ENCODE measurements around the gene ACER3.
"Not testable (repeated sequence)": the region's sequence is repeated elsewhere in the genome, so short reads cannot be mapped to it uniquely, and the experiment has no call there.

The ACER3 gene

GRCh38 chr11:77003963-77004362, 143.2 kb downstream of the ACER3 start:
- no peak for DNase-seq

- DNase-seq = no peak
Measured at GRCh38 chr11:77009533-77010160, 148.9 kb downstream of the ACER3 start.

GRCh38 chr11:77014669-77015068, 154.0 kb downstream of the ACER3 start:
- no peak for DNase-seq

GRCh38 chr11:77018396-77018924, 157.7 kb downstream of the ACER3 start:
- DNase-seq = not testable (repeated sequence)

- no peak for DNase-seq
Measured at GRCh38 chr11:77019976-77020595, 159.4 kb downstream of the ACER3 start.

GRCh38 chr11:77020734-77021133, 160.0 kb downstream of the ACER3 start:
- no peak for DNase-seq

GRCh38 chr11:77024745-77025144, 164.0 kb downstream of the ACER3 start:
- DNase-seq = no peak

GRCh38 chr11:77026221-77026620, 165.5 kb downstream of the ACER3 start:
- DNase-seq = no peak

- DNase-seq = peak; percentile 35
Measured at GRCh38 chr11:77026743-77027142, 166.0 kb downstream of the ACER3 start.

- no peak for DNase-seq
Measured at GRCh38 chr11:77027275-77027674, 166.6 kb downstream of the ACER3 start.

GRCh38 chr11:77029829-77030228, 169.1 kb downstream of the ACER3 start:
- DNase-seq = no peak

GRCh38 chr11:77030834-77031414, 170.2 kb downstream of the ACER3 start:
- DNase-seq = no peak

- no peak for DNase-seq
Measured at GRCh38 chr11:77031599-77031998, 170.9 kb downstream of the ACER3 start.

- no peak for DNase-seq
Measured at GRCh38 chr11:77035039-77035438, 174.3 kb downstream of the ACER3 start.

- peak; percentile 18 for DNase-seq
Measured at GRCh38 chr11:77035580-77035979, 174.9 kb downstream of the ACER3 start.

- no peak for DNase-seq
Measured at GRCh38 chr11:77036398-77036797, 175.7 kb downstream of the ACER3 start.

- no peak for DNase-seq
Measured at GRCh38 chr11:77037057-77037456, 176.3 kb downstream of the ACER3 start.

- DNase-seq = no peak
Measured at GRCh38 chr11:77038029-77038824, 177.5 kb downstream of the ACER3 start.

- DNase-seq = no peak
Measured at GRCh38 chr11:77038825-77039326, 178.2 kb downstream of the ACER3 start.

GRCh38 chr11:77039491-77040400, 179.0 kb downstream of the ACER3 start:
- peak; percentile 12 for DNase-seq

- DNase-seq = no peak
Measured at GRCh38 chr11:77040401-77040777, 179.7 kb downstream of the ACER3 start.

GRCh38 chr11:77040889-77041288, 180.2 kb downstream of the ACER3 start:
- no peak for DNase-seq

Data from NCI-H146 (cell line).